Gastrocnemius medialis (tissue), 4 donors: ENCODE measurements around the gene GDA. TPM values are rescaled to one million over a fixed set of nuclear protein-coding genes. Genes with fewer than 3 reads are reported as not detected.

Experiments used
- ATAC-seq, 2 donors: fragments of 150-250 bp; one replicate each; pipeline ENCODE4 v1.9.1; 2016
- DNase-seq, 2 donors: peaks; one replicate each; pipeline ENCODE4 v3.0.0-alpha.2; 2019
- H3K27ac ChIP-seq, 4 donors: fragments of 200-600 bp; sonication (generic); 1 replicate in 1 of 4; 2 replicates in 3 of 4; pipeline ENCODE4 v1.5.1; 2016 to 2018; ENCODE audit warnings: mild to moderate bottlenecking in 2 of 4, moderate library complexity in 1 of 4
- H3K27me3 ChIP-seq, 3 donors: fragments of 200-600 bp; sonication (generic) in 2 of 3; 1 replicate in 1 of 3; 2 replicates in 2 of 3; pipeline versions ENCODE4 v1.5.1 to v1.6.0; 2016 to 2019; ENCODE audit warnings: mild to moderate bottlenecking in 1 of 3, moderate library complexity in 1 of 3
- H3K36me3 ChIP-seq, 2 donors: fragments of 200-600 bp; sonication (generic) in 1 of 2; one replicate each; pipeline ENCODE4 v1.5.1; 2017 to 2018
- H3K4me1 ChIP-seq, 2 donors: fragments of 200-600 bp; sonication (generic) in 1 of 2; one replicate each; pipeline ENCODE4 v1.5.1; 2016 to 2017; ENCODE audit warnings: mild to moderate bottlenecking in 2 of 2
- H3K4me3 ChIP-seq, 4 donors: fragments of 200-600 bp; sonication (generic) in 3 of 4; 1 replicate in 1 of 4; 2 replicates in 3 of 4; pipeline ENCODE4 v1.5.1; 2016 to 2019; ENCODE audit warnings: mild to moderate bottlenecking in 2 of 4
- H3K9me3 ChIP-seq, 3 donors: fragments of 200-600 bp; sonication (generic) in 2 of 3; 1 replicate in 1 of 3; 2 replicates in 2 of 3; pipeline ENCODE4 v1.5.1; 2016 to 2019
- CTCF ChIP-seq, 5 experiments: fragments of 450-650 bp in 3 of 5; fragments of 200-600 bp in 2 of 5; sonication (generic) in 2 of 5; IDR thresholded peaks in 4 of 5; conservative IDR thresholded peaks in 1 of 5; 1 replicate in 4 of 5; 2 replicates in 1 of 5; pipeline ENCODE4 v1.5.1; 2016 to 2019; ENCODE audit warnings: antibody characterized with exemption in 5 of 5, mild to moderate bottlenecking in 3 of 5, moderate library complexity in 3 of 5
- POLR2A ChIP-seq, 2 donors: fragments of 450-650 bp; IDR thresholded peaks; one replicate each; pipeline ENCODE4 v1.6.1; 2017; ENCODE audit warnings: antibody characterized with exemption in 2 of 2, mild to moderate bottlenecking in 2 of 2, moderate library complexity in 2 of 2
- in situ Hi-C, 4 donors: fragments of 200-750 bp; cut with MboI; loops; one replicate each; pipeline versions ENCODE4 v1.15.0 to v1.8.0; 2017; ENCODE audit warnings: low sequenced_read_pairs in 4 of 4
- intact Hi-C: fragments of 100-400 bp; cut with DNase I; formaldehyde crosslinking; loops from one replicate; pipeline ENCODE4 v1.15.1; 2023; ENCODE audit warnings: low total_unique reads
- total RNA-seq, 4 donors: library from RNA; depleted of rRNA; stranded (reverse); fragments of >200 nt; gene quantifications; one replicate each; pipeline versions ENCODE4 v1.1.0 to v1.2.3, GENCODE V29; 2016

Gene GDA
- total RNA-seq, 4 donors from 2014 or later, result 0.62 to 2.5 (median 0.82) TPM; not detected in 1

GRCh38 chr9:72137697-72138365 is 11.4 kb upstream of the GDA start:
- TF ChIP-seq CTCF (IDR thresholded peaks at IDR 0.05 in 4 of 5, conservative IDR thresholded peaks at IDR 0.05 in 1 of 5), result no peak
- TF ChIP-seq POLR2A (IDR thresholded peaks at IDR 0.05), result no peak
- no peak overlapping the region for H3K27ac ChIP-seq
- intact Hi-C loops, result no loop called here
- DNase-seq (no peak), ATAC-seq (no peak)
- in situ Hi-C loops, result no loop called here
- H3K9me3 ChIP-seq, result no peaks in the 10 kb centered on the region
- H3K4me3 ChIP-seq, result no peak overlapping the region
- H3K4me1 ChIP-seq, result no peaks in the 10 kb centered on the region
- no peaks in the 10 kb centered on the region for H3K27me3 ChIP-seq
- no peaks in the 10 kb centered on the region for H3K36me3 ChIP-seq

- DNase-seq (no peak), ATAC-seq (no peak)
- Histone ChIP-seq H3K27ac (no peak overlapping the region), H3K27me3 (no peaks in the 10 kb centered on the region), H3K4me3 (no peak overlapping the region), H3K9me3 (no peaks in the 10 kb centered on the region), H3K4me1 (no peaks in the 10 kb centered on the region), H3K36me3 (no peaks in the 10 kb centered on the region)
- in situ Hi-C loops (no loop called here), intact Hi-C loops (no loop called here)
- TF ChIP-seq CTCF (IDR thresholded peaks at IDR 0.05 in 4 of 5, conservative IDR thresholded peaks at IDR 0.05 in 1 of 5), result no peak
- TF ChIP-seq POLR2A (IDR thresholded peaks at IDR 0.05), result no peak
Observed at GRCh38 chr9:72139226-72139625, 10.0 kb upstream of the GDA start.

GRCh38 chr9:72140586-72140985 is 8.7 kb upstream of the GDA start:
- intact Hi-C loops, result no loop called here
- in situ Hi-C loops, result no loop called here
- TF ChIP-seq POLR2A (IDR thresholded peaks at IDR 0.05) (no peak), CTCF (IDR thresholded peaks at IDR 0.05 in 4 of 5, conservative IDR thresholded peaks at IDR 0.05 in 1 of 5) (no peak)
- Histone ChIP-seq H3K4me1 (no peaks in the 10 kb centered on the region), H3K4me3 (no peak overlapping the region), H3K9me3 (no peaks in the 10 kb centered on the region), H3K36me3 (no peaks in the 10 kb centered on the region), H3K27me3 (no peaks in the 10 kb centered on the region), H3K27ac (no peak overlapping the region)
- no peak for ATAC-seq
- no peak for DNase-seq

- no peak for DNase-seq
- H3K36me3 ChIP-seq, result no peaks in the 10 kb centered on the region
- no peak overlapping the region for H3K27ac ChIP-seq
- TF ChIP-seq POLR2A (IDR thresholded peaks at IDR 0.05) (no peak), CTCF (IDR thresholded peaks at IDR 0.05 in 4 of 5, conservative IDR thresholded peaks at IDR 0.05 in 1 of 5) (no peak)
- H3K27me3 ChIP-seq, result no peaks in the 10 kb centered on the region
- in situ Hi-C loops, result no loop called here
- no peaks in the 10 kb centered on the region for H3K9me3 ChIP-seq
- H3K4me3 ChIP-seq, result no peak overlapping the region
- intact Hi-C loops, result no loop called here
- ATAC-seq, result no peak
- H3K4me1 ChIP-seq, result no peaks in the 10 kb centered on the region
Observed at GRCh38 chr9:72141484-72141883, 7.8 kb upstream of the GDA start.
